Measurements from ENCODE around the gene PCCA. TPM values are rescaled to one million over a fixed set of nuclear protein-coding genes. Genes with fewer than 3 reads are reported as not detected.

PCCA gene
- polyA plus RNA-seq, 1 experiment: 22.6 TPM

DNA sequence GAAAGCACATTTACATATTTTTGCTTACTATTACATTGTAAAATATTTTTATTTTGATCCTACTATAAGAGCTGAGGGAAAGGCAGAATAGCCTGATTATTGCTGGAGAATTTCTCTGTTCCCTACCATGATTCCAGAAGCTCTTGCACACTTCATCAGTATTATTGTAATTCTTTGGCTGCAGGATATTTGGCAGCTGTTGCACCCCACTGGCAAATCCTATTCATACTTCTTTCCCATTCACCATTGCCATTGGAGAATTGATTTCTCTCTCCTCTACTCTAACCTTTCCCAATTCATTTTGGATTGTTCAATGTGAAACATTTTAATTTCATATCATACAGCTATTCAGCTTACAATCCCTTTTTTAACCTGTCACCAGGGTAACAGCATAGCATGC, 261.7 kb downstream of the PCCA start:
- CTCF ChIA-PET: interaction anchor here (0.5 to 0.6 kb wide), 2 partner anchors 104 to 122 kb away, joined by 3 read pairs; no protein-coding TSS in a partner anchor
- TF ChIP-seq CTCF (IDR thresholded peaks at IDR 0.05; ENCODE audit: low read depth, low read length): no peak
- DNase-seq (ENCODE audit: low read depth, low spot score): no peak
- POLR2A ChIA-PET: no interaction called here
- no peak overlapping the region for H3K4me3 ChIP-seq (ENCODE audit: low read depth, low read length)
- H3K27me3 ChIP-seq (ENCODE audit: control insufficient read depth, insufficient read depth, low read length): no peaks in the 10 kb centered on the region
- no peaks in the 10 kb centered on the region for H3K9me3 ChIP-seq (ENCODE audit: control insufficient read depth, insufficient read depth, low read length)
- H3K27ac ChIP-seq (ENCODE audit: low read depth, low read length): no peak overlapping the region

GRCh38 chr13:100356426-100356825, 267.5 kb downstream of the PCCA start:
- Histone ChIP-seq H3K9me3 (ENCODE audit: control insufficient read depth, insufficient read depth, low read length) (no peaks in the 10 kb centered on the region), H3K27ac (ENCODE audit: low read depth, low read length) (no peak overlapping the region), H3K27me3 (ENCODE audit: control insufficient read depth, insufficient read depth, low read length) (no peaks in the 10 kb centered on the region), H3K4me3 (ENCODE audit: low read depth, low read length) (no peak overlapping the region)
- CTCF ChIA-PET: interaction anchor here (0.5 kb wide), 1 partner anchor 13 kb away, joined by 3 read pairs; no protein-coding TSS in a partner anchor
- DNase-seq (ENCODE audit: low read depth, low spot score): no peak
- POLR2A ChIA-PET: no interaction called here
- TF ChIP-seq CTCF (IDR thresholded peaks at IDR 0.05; ENCODE audit: low read depth, low read length): no peak

GRCh38 chr13:100356889-100357288, 268.0 kb downstream of the PCCA start:
- DNase-seq (ENCODE audit: low read depth, low spot score): no peak
- H3K9me3 ChIP-seq (ENCODE audit: control insufficient read depth, insufficient read depth, low read length): no peaks in the 10 kb centered on the region
- CTCF ChIA-PET: interaction anchor here (0.5 kb wide), 1 partner anchor 13 kb away, joined by 3 read pairs; no protein-coding TSS in a partner anchor
- POLR2A ChIA-PET: no interaction called here
- H3K27ac ChIP-seq (ENCODE audit: low read depth, low read length): no peak overlapping the region
- H3K4me3 ChIP-seq (ENCODE audit: low read depth, low read length): no peak overlapping the region
- H3K27me3 ChIP-seq (ENCODE audit: control insufficient read depth, insufficient read depth, low read length): no peaks in the 10 kb centered on the region
- TF ChIP-seq CTCF (IDR thresholded peaks at IDR 0.05; ENCODE audit: low read depth, low read length): no peak

- no peaks in the 10 kb centered on the region for H3K27me3 ChIP-seq (ENCODE audit: control insufficient read depth, insufficient read depth, low read length)
- no peak overlapping the region for H3K27ac ChIP-seq (ENCODE audit: low read depth, low read length)
- no peak for DNase-seq (ENCODE audit: low read depth, low spot score)
- no peak overlapping the region for H3K4me3 ChIP-seq (ENCODE audit: low read depth, low read length)
- CTCF ChIA-PET: no interaction called here
- TF ChIP-seq CTCF (IDR thresholded peaks at IDR 0.05; ENCODE audit: low read depth, low read length): no peak
- POLR2A ChIA-PET: no interaction called here
- H3K9me3 ChIP-seq (ENCODE audit: control insufficient read depth, insufficient read depth, low read length): no peaks in the 10 kb centered on the region
Observed at GRCh38 chr13:100357764-100358163, 268.9 kb downstream of the PCCA start.

GRCh38 chr13:100361504-100361903, 272.6 kb downstream of the PCCA start:
- Histone ChIP-seq H3K4me3 (ENCODE audit: low read depth, low read length) (no peak overlapping the region), H3K9me3 (ENCODE audit: control insufficient read depth, insufficient read depth, low read length) (no peaks in the 10 kb centered on the region), H3K27me3 (ENCODE audit: control insufficient read depth, insufficient read depth, low read length) (no peaks in the 10 kb centered on the region), H3K27ac (ENCODE audit: low read depth, low read length) (no peak overlapping the region)
- DNase-seq (ENCODE audit: low read depth, low spot score): no peak
- POLR2A ChIA-PET: no interaction called here
- CTCF ChIA-PET: no interaction called here
- no peak for TF ChIP-seq CTCF (IDR thresholded peaks at IDR 0.05; ENCODE audit: low read depth, low read length)

All from AG04450 (cell line).